NB4 (cell line): ENCODE data around the gene MPHOSPH9.

ENCODE experiments used
- MYC ChIP-seq: IDR thresholded peaks from 2 replicates; pipeline ENCODE4 v1.6.1; 2011; ENCODE audit warnings: low read depth, low read length
- POLR2A ChIP-seq: IDR thresholded peaks from 2 replicates; pipeline ENCODE4 v1.6.1; 2011; ENCODE audit warnings: mild to moderate bottlenecking; ENCODE audit not compliant: insufficient read length; ENCODE audit errors: extremely low read depth
- TF ChIP-seq, protein P1 (sequence below): IDR thresholded peaks from one replicate; pipeline ENCODE4 v1.5.1; 2012; ENCODE audit warnings: low read depth, low read length

GRCh38 chr12:123167329-123167728 lies 65.6 kb downstream of the MPHOSPH9 start:
- TF ChIP-seq, protein P1, sequence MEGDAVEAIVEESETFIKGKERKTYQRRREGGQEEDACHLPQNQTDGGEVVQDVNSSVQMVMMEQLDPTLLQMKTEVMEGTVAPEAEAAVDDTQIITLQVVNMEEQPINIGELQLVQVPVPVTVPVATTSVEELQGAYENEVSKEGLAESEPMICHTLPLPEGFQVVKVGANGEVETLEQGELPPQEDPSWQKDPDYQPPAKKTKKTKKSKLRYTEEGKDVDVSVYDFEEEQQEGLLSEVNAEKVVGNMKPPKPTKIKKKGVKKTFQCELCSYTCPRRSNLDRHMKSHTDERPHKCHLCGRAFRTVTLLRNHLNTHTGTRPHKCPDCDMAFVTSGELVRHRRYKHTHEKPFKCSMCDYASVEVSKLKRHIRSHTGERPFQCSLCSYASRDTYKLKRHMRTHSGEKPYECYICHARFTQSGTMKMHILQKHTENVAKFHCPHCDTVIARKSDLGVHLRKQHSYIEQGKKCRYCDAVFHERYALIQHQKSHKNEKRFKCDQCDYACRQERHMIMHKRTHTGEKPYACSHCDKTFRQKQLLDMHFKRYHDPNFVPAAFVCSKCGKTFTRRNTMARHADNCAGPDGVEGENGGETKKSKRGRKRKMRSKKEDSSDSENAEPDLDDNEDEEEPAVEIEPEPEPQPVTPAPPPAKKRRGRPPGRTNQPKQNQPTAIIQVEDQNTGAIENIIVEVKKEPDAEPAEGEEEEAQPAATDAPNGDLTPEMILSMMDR, result no peak
- TF ChIP-seq POLR2A (no peak), MYC (no peak)
